HCT116 (cell line): ENCODE measurements around the gene TRAF3. TPM values are rescaled to one million over a fixed set of nuclear protein-coding genes. Genes with fewer than 3 reads are reported as not detected.

Source experiments
- ATAC-seq: fragments of 200-7000 bp; cut with Tn5 transposase; 2 replicates; pipeline ENCODE4 v1.9.1; 2020; ENCODE audit warnings: mild to moderate bottlenecking, moderate library complexity
- BruUV-seq: library from RNA; stranded (reverse); fragments of 400-500 nt; replicated peaks from 2 replicates; lab custom pipeline; 2021; lab: Mats Ljungman, UMichigan
- CTCF ChIA-PET: fragments of 300-600 bp; sonication (Branson Sonifier 250); formaldehyde crosslinking; loops from one replicate; lab custom pipeline; 2021; ENCODE audit warnings: antibody characterized with exemption; lab: Charles Lee
- POLR2A ChIA-PET: fragments of 300-600, 350-600 bp; sonication (Branson Sonifier 250); formaldehyde crosslinking; loops from one replicate; lab custom pipeline; 2021; ENCODE audit warnings: antibody characterized with exemption; lab: Charles Lee
- RAD21 ChIA-PET, 2 experiments: fragments of 300-600 bp; sonication (Branson Sonifier 250); formaldehyde crosslinking; loops; one replicate each; lab custom pipeline; 2023; ENCODE audit warnings: low total read pairs in 2 of 2; ENCODE audit not compliant: uncharacterized antibody in 2 of 2, unreplicated experiment in 2 of 2, low non-redundant PET in 1 of 2; lab: Charles Lee
- DNase-seq: peaks from one replicate; pipeline ENCODE4 v3.0.0-alpha.2; 2010; ENCODE audit warnings: low read depth, low spot score
- H2AFZ ChIP-seq: fragments of 200-600 bp; shearing (Covaris generic), sonication (generic); 2 replicates; pipeline ENCODE4 v1.6.1; 2017; ENCODE audit warnings: low read depth, mixed run types, mixed read lengths, antibody characterized with exemption, low read length; ENCODE audit not compliant: poor library complexity, severe bottlenecking
- H3K27ac ChIP-seq: 2 replicates; pipeline ENCODE4 v1.5.1; 2012; ENCODE audit warnings: low read depth, low read length
- H3K27me3 ChIP-seq: fragments of 200-600 bp; sonication (generic); 2 replicates; pipeline ENCODE4 v1.6.1; 2016; ENCODE audit warnings: mixed run types, low read length, mixed read lengths; ENCODE audit not compliant: insufficient read depth
- H3K36me3 ChIP-seq, 2 experiments: fragments of 200-500 bp in 1 of 2; fragments of 200-600 bp in 1 of 2; sonication (Bioruptor generic) in 1 of 2; sonication (generic) in 1 of 2; 2 replicates each; pipeline versions ENCODE4 v1.5.1 to v1.6.1; 2014 to 2016; ENCODE audit warnings: low read length in 2 of 2, inconsistent platforms in 1 of 2, mixed read lengths in 1 of 2, mixed run types in 1 of 2; ENCODE audit not compliant: insufficient read depth in 2 of 2, control insufficient read depth in 1 of 2
- H3K4me1 ChIP-seq, 2 experiments: fragments of 200-600 bp in 1 of 2; sonication (generic) in 1 of 2; 2 replicates each; pipeline versions ENCODE4 v1.5.1 to v1.6.1; 2012 to 2017; ENCODE audit warnings: low read length in 2 of 2, inconsistent platforms in 1 of 2, mild to moderate bottlenecking in 1 of 2, mixed read lengths in 1 of 2, mixed run types in 1 of 2, moderate library complexity in 1 of 2; ENCODE audit not compliant: insufficient read depth in 2 of 2, control insufficient read depth in 1 of 2
- H3K4me2 ChIP-seq: fragments of 200-600 bp; sonication (generic); 2 replicates; pipeline ENCODE4 v1.6.1; 2017; ENCODE audit warnings: mixed run types, low read length, mixed read lengths
- H3K4me3 ChIP-seq, 2 experiments: fragments of 200-600 bp in 1 of 2; sonication (generic) in 1 of 2; replicated peaks in 1 of 2; 2 replicates each; pipeline ENCODE4 v1.5.1; 2011 to 2016; ENCODE audit warnings: low read length in 2 of 2, control low read depth in 1 of 2, low read depth in 1 of 2, mild to moderate bottlenecking in 1 of 2, mixed read lengths in 1 of 2, mixed run types in 1 of 2
- H3K79me2 ChIP-seq: fragments of 200-600 bp; sonication (generic); 2 replicates; pipeline ENCODE4 v1.6.1; 2017; ENCODE audit warnings: mild to moderate bottlenecking, mixed run types, low read length, moderate library complexity, mixed read lengths; ENCODE audit not compliant: insufficient read depth
- H3K9ac ChIP-seq: fragments of 200-600 bp; sonication (generic); 2 replicates; pipeline ENCODE4 v1.6.1; 2016; ENCODE audit warnings: low read length, mixed read lengths
- H3K9me2 ChIP-seq: fragments of 200-600 bp; sonication (generic), shearing (Covaris generic); 2 replicates; pipeline ENCODE4 v1.6.1; 2017; ENCODE audit warnings: mixed run types, mild to moderate bottlenecking, moderate library complexity; ENCODE audit not compliant: insufficient read depth
- H3K9me3 ChIP-seq, 2 experiments: fragments of 200-500 bp in 1 of 2; fragments of 200-600 bp in 1 of 2; sonication (Bioruptor generic) in 1 of 2; sonication (generic) in 1 of 2; 2 replicates each; pipeline ENCODE4 v1.6.1; 2014 to 2017; ENCODE audit warnings: low read length in 2 of 2, mixed read lengths in 2 of 2, inconsistent platforms in 1 of 2, low read depth in 1 of 2, mild to moderate bottlenecking in 1 of 2, mixed run types in 1 of 2, moderate library complexity in 1 of 2; ENCODE audit not compliant: control insufficient read depth in 1 of 2, insufficient read depth in 1 of 2
- H4K20me1 ChIP-seq: fragments of 200-600 bp; sonication (generic), shearing (Covaris generic); 2 replicates; pipeline ENCODE4 v1.6.1; 2017; ENCODE audit warnings: mixed run types, mild to moderate bottlenecking, moderate library complexity; ENCODE audit not compliant: insufficient read depth
- ATF3 ChIP-seq: IDR thresholded peaks from 2 replicates; pipeline ENCODE4 v1.6.1; 2012
- CBX3 ChIP-seq: IDR thresholded peaks from 2 replicates; pipeline ENCODE4 v1.6.1; 2012; ENCODE audit warnings: low read depth
- CEBPB ChIP-seq: IDR thresholded peaks from 2 replicates; pipeline ENCODE4 v1.6.1; 2012; ENCODE audit warnings: low read depth
- EGR1 ChIP-seq: IDR thresholded peaks from 2 replicates; pipeline ENCODE4 v1.6.1; 2012; ENCODE audit warnings: low read depth
- ELF1 ChIP-seq: IDR thresholded peaks from 2 replicates; pipeline ENCODE4 v1.6.1; 2012; ENCODE audit warnings: low read depth, borderline replicate concordance
- EZH2 ChIP-seq: fragments of 200-600 bp; sonication (generic); IDR thresholded peaks from 2 replicates; pipeline ENCODE4 v1.6.1; 2017; ENCODE audit warnings: antibody characterized with exemption, mixed run types
- EZH2phosphoT487 ChIP-seq: fragments of 200-600 bp; IDR thresholded peaks from 2 replicates; pipeline ENCODE4 v1.6.1; 2018; ENCODE audit warnings: antibody characterized with exemption, borderline replicate concordance
- JUND ChIP-seq: IDR thresholded peaks from 2 replicates; pipeline ENCODE4 v1.6.1; 2012
- MAX ChIP-seq: IDR thresholded peaks from 2 replicates; pipeline ENCODE4 v1.6.1; 2012
- POLR2A ChIP-seq: IDR thresholded peaks from 2 replicates; pipeline ENCODE4 v1.7.0; 2011; ENCODE audit warnings: borderline replicate concordance; ENCODE audit not compliant: insufficient read depth, insufficient read length; ENCODE audit errors: extremely low read depth
- POLR2AphosphoS5 ChIP-seq: IDR thresholded peaks from 2 replicates; pipeline ENCODE4 v1.6.1; 2011; ENCODE audit warnings: mild to moderate bottlenecking, low read depth, low read length, moderate library complexity
- RAD21 ChIP-seq: IDR thresholded peaks from 2 replicates; pipeline ENCODE4 v1.6.1; 2012; ENCODE audit warnings: low read depth, mild to moderate bottlenecking
- SIN3A ChIP-seq: IDR thresholded peaks from 2 replicates; pipeline ENCODE4 v1.6.1; 2012; ENCODE audit warnings: low read depth
- SP1 ChIP-seq: IDR thresholded peaks from 2 replicates; pipeline ENCODE4 v1.6.1; 2012; ENCODE audit warnings: low read depth
- TCF7L2 ChIP-seq: IDR thresholded peaks from 2 replicates; pipeline ENCODE4 v1.7.0; 2011; ENCODE audit warnings: borderline replicate concordance, inconsistent platforms; ENCODE audit not compliant: insufficient read depth, insufficient read length; ENCODE audit errors: extremely low read depth
- YY1 ChIP-seq: IDR thresholded peaks from 2 replicates; pipeline ENCODE4 v1.6.1; 2011; ENCODE audit warnings: low read length, low read depth, moderate library complexity, mild to moderate bottlenecking; ENCODE audit not compliant: insufficient replicate concordance; ENCODE audit errors: extremely low read depth
- ZBTB33 ChIP-seq: IDR thresholded peaks from 2 replicates; pipeline ENCODE4 v1.6.1; 2011; ENCODE audit warnings: mild to moderate bottlenecking, low read length, moderate library complexity; ENCODE audit not compliant: insufficient replicate concordance; ENCODE audit errors: extremely low read depth
- ZFX ChIP-seq: fragments of 450-650 bp; IDR thresholded peaks from 2 replicates; pipeline ENCODE4 v1.6.1; 2017
- intact Hi-C: fragments of 100-400 bp; cut with micrococcal nuclease; formaldehyde crosslinking; loops from 2 replicates; pipeline ENCODE4 v1.10.0; 2022
- total RNA-seq: library from RNA; stranded (reverse); gene quantifications from one replicate; pipeline ENCODE4 v1.2.1, GENCODE V29; 2021; ENCODE audit not compliant: unreplicated experiment

The TRAF3 gene
- total RNA-seq, 1 experiment from 2014 or later: 32.1 TPM

DNA sequence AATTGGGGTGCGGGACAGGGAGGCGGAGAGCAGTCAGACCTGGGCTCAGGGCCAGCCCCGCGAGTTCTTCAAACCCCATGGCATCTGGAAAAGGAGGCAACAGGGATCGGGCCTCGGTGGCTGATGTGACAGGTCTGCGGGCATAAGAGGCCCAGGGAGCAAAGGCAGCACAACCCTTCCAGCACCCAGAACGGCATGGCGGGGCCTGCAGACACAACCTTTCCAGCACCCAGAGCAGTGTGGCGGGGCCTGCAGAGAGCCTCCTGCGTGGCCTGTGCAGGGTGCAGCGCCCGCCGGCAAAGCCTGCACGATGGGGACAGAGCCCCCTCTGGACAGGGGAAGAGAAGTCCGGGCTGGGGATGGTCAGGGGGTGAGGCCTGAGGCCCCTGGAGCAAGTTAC is 26.2 kb upstream of the TRAF3 start:
- Histone ChIP-seq H3K9me2 (no peaks in the 10 kb centered on the region), H2AFZ (no peak overlapping the region), H3K27me3 (no peaks in the 10 kb centered on the region), H3K4me3 (no peak overlapping the region), H3K4me1 (no peaks in the 10 kb centered on the region), H3K36me3 (no peaks in the 10 kb centered on the region), H3K9me3 (no peaks in the 10 kb centered on the region), H4K20me1 (no peaks in the 10 kb centered on the region), H3K79me2 (no peaks in the 10 kb centered on the region), H3K4me2 (no peak overlapping the region), H3K27ac (no peak overlapping the region), H3K9ac (no peak overlapping the region)
- ATAC-seq (no peak), DNase-seq (no peak)
- ChIA-PET CTCF (no interaction called here), RAD21 (no interaction called here), POLR2A (no interaction called here)
- BruUV-seq: no TSS peak
- intact Hi-C loops: no loop called here
- TF ChIP-seq EZH2: no peak
- TF ChIP-seq JUND: no peak
- TF ChIP-seq ZFX: no peak
- TF ChIP-seq EGR1: no peak
- TF ChIP-seq TCF7L2: no peak
- no peak for TF ChIP-seq RAD21
- no peak for TF ChIP-seq CEBPB
- TF ChIP-seq POLR2A: no peak
- TF ChIP-seq ATF3: no peak
- TF ChIP-seq SIN3A: no peak
- no peak for TF ChIP-seq YY1

DNA sequence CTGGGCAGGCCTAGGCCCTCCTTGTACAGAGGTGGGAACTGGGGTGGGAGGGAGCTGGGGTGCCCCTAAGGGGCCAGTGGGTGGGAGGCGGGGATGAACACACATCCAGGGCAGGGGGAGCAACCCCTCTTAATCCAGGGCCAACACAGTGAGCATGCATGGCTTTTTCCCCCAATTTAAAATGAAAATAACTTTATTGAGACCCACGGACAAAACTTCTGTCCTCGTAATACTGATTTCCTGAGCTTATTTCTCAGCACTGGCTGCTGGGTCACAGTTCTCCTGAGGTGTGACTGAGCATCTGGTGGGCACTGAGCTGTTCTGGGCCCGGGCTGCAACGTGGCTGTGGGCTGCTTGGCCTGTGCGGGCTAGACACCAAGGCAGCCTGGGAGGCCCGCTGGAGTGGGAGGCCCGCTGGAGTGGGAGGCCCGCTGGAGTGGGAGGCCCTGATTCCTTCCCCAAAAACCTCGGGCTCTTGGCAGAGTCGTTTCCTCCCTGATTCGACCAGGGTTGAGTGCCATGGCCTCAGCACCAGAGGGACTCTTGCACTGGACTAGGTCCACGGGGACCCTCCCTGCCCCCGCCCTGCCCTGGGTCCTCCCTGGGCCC is 24.9 kb upstream of the TRAF3 start:
- intact Hi-C loops: no loop called here
- Histone ChIP-seq H3K9ac (no peak overlapping the region), H3K9me2 (no peaks in the 10 kb centered on the region), H4K20me1 (no peaks in the 10 kb centered on the region), H3K4me1 (no peaks in the 10 kb centered on the region), H3K4me3 (no peak overlapping the region), H2AFZ (no peak overlapping the region), H3K9me3 (no peaks in the 10 kb centered on the region), H3K27me3 (no peaks in the 10 kb centered on the region), H3K79me2 (no peaks in the 10 kb centered on the region), H3K36me3 (no peaks in the 10 kb centered on the region), H3K4me2 (no peak overlapping the region), H3K27ac (no peak overlapping the region)
- ATAC-seq (no peak), DNase-seq (no peak)
- CTCF ChIA-PET: no interaction called here
- BruUV-seq: no TSS peak
- POLR2A ChIA-PET: no interaction called here
- RAD21 ChIA-PET: no interaction called here
- TF ChIP-seq SP1: no peak
- no peak for TF ChIP-seq SIN3A
- TF ChIP-seq ZBTB33: no peak
- TF ChIP-seq EZH2phosphoT487: no peak
- no peak for TF ChIP-seq TCF7L2
- TF ChIP-seq ELF1: no peak
- no peak for TF ChIP-seq POLR2AphosphoS5
- TF ChIP-seq ZFX: no peak
- TF ChIP-seq EGR1: no peak
- TF ChIP-seq ATF3: no peak
- no peak for TF ChIP-seq RAD21
- TF ChIP-seq CEBPB: no peak
- no peak for TF ChIP-seq JUND
- TF ChIP-seq POLR2A: no peak
- no peak for TF ChIP-seq MAX
- TF ChIP-seq EZH2: no peak
- no peak for TF ChIP-seq CBX3
